Bronchial epithelial cell (primary cell): ENCODE measurements around the gene THOC2. TPM values are rescaled to one million over a fixed set of nuclear protein-coding genes. Genes with fewer than 3 reads are reported as not detected.
"Not testable (repeated sequence)": the region's sequence is repeated elsewhere in the genome, so short reads cannot be mapped to it uniquely, and the experiment has no call there.

Source experiments
- DNase-seq: peaks from one replicate; pipeline ENCODE4 v3.0.0-alpha.2; 2010; ENCODE audit warnings: low read depth
- FAIRE-seq: peaks from 2 replicates; lab custom pipeline; 2011; peaks lifted over from hg19 to GRCh38; lab: Jason Lieb, UNC
- H3K27me3 ChIP-seq: 2 replicates; pipeline ENCODE4 v1.5.1; 2011; ENCODE audit warnings: low read length; ENCODE audit not compliant: control insufficient read depth, insufficient read depth
- H3K36me3 ChIP-seq: 2 replicates; pipeline ENCODE4 v1.5.1; 2011; ENCODE audit warnings: low read length; ENCODE audit not compliant: control insufficient read depth, insufficient read depth
- H3K4me3 ChIP-seq: 2 replicates; pipeline ENCODE4 v1.5.1; 2011; ENCODE audit warnings: mild to moderate bottlenecking, low read depth, low read length, control low read depth
- CTCF ChIP-seq: IDR thresholded peaks from 2 replicates; pipeline ENCODE4 v1.5.1; 2011; ENCODE audit warnings: mild to moderate bottlenecking, moderate library complexity, low read length, control low read depth, inconsistent platforms; ENCODE audit not compliant: insufficient read depth, severe bottlenecking
- total RNA-seq: library from RNA; depleted of rRNA; stranded (reverse); fragments of >200 nt; gene quantifications from 2 replicates; pipeline ENCODE4 v1.2.1, GENCODE V29; 2014

Gene THOC2
- total RNA-seq, 1 donor from 2014 or later, result 63.7 TPM

- no peak overlapping the region for H3K4me3 ChIP-seq
- FAIRE-seq (no peak), DNase-seq (no peak)
- no peak for TF ChIP-seq CTCF
- H3K27me3 ChIP-seq, result no peaks in the 10 kb centered on the region
- no peaks in the 10 kb centered on the region for H3K36me3 ChIP-seq
Observed at GRCh38 chrX:123739474-123739873, 6.6 kb upstream of the THOC2 start.

- no peaks in the 10 kb centered on the region for H3K36me3 ChIP-seq
- FAIRE-seq (no peak), DNase-seq (no peak)
- H3K27me3 ChIP-seq, result no peaks in the 10 kb centered on the region
- no peak for TF ChIP-seq CTCF
- no peak overlapping the region for H3K4me3 ChIP-seq
Observed at GRCh38 chrX:123738378-123738940, 5.6 kb upstream of the THOC2 start.

GRCh38 chrX:123736333-123736921 is 3.6 kb upstream of the THOC2 start:
- no peak for FAIRE-seq

GRCh38 chrX:123735137-123735536 is 2.3 kb upstream of the THOC2 start:
- DNase-seq, FAIRE-seq, H3K4me3 ChIP-seq, H3K36me3 ChIP-seq, H3K27me3 ChIP-seq: not testable (repeated sequence)

More at GRCh38 chrX:123736333-123736921, 3.6 kb upstream of the THOC2 start:
- DNase-seq, result peak; percentile 4
- Histone ChIP-seq H3K27me3 (no peaks in the 10 kb centered on the region), H3K4me3 (no peak overlapping the region), H3K36me3 (no peaks in the 10 kb centered on the region)
- no peak for TF ChIP-seq CTCF

- H3K36me3 ChIP-seq, FAIRE-seq, H3K27me3 ChIP-seq, DNase-seq, H3K4me3 ChIP-seq: not testable (repeated sequence)
Observed at GRCh38 chrX:123734079-123734478, 1.2 kb upstream of the THOC2 start.

- Histone ChIP-seq H3K27me3 (no peaks in the 10 kb centered on the region), H3K4me3 (peak overlapping the region; percentile 70), H3K36me3 (no peaks in the 10 kb centered on the region)
- no peak for TF ChIP-seq CTCF
- DNase-seq, result peak; percentile 10
- FAIRE-seq, result no peak
Observed at GRCh38 chrX:123731987-123732669, 724 bp downstream of the THOC2 start.
